ENCODE data around the gene CARMIL3. TPM values are rescaled to one million over a fixed set of nuclear protein-coding genes. Genes with fewer than 3 reads are reported as not detected.
A peak's percentile ranks its signal among the peaks of the same experiment; 100 is the strongest.

Gene CARMIL3
- total and polyA plus RNA-seq, 8 donors: 1.0 to 2.3 (median 1.4) TPM

DNA sequence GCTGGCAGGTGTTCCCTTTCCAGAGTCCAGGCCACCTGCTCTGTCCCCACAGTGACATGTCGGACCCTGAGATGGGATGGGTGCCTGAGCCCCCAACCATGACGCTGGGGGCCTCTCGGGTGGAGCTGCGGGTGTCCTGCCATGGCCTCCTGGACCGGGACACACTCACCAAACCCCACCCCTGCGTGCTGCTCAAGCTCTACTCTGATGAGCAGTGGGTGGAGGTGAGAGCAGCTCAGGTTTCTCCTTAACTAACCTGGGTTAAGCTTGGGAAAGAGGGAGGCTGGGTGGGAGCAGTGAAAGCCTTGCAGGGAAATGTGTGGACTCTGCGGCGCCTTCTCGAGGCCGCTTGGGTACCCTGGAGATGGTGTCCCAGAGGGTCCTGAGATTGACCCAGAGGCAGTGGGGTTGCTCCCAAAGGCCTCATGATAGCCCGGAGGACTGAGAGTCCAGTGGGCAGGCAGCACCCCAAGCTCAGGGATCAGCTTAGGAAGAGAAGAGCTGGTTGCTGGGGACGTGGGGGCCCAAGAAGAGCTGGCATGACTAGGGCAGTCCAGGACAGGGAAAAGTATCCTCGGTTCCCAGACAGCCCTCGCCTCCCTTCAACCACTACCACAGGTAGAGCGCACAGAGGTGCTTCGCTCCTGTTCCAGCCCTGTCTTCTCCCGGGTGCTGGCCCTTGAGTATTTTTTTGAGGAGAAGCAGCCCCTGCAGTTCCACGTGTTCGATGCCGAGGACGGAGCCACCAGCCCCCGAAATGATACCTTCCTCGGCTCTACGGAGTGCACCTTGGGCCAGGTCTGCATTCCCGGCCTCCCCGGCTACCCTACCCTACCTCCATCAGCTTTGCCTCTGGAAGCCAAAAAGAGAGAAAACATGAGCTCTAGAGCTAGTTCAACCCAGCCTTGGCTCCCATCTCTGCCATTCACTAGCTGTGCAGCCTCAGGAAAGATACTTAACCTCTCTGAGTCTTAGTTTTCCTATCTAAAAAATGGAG, 21.4 kb downstream of the CARMIL3 start:
- no peaks in the 10 kb centered on the region for H3K9me3 ChIP-seq
- TF ChIP-seq, protein P1, sequence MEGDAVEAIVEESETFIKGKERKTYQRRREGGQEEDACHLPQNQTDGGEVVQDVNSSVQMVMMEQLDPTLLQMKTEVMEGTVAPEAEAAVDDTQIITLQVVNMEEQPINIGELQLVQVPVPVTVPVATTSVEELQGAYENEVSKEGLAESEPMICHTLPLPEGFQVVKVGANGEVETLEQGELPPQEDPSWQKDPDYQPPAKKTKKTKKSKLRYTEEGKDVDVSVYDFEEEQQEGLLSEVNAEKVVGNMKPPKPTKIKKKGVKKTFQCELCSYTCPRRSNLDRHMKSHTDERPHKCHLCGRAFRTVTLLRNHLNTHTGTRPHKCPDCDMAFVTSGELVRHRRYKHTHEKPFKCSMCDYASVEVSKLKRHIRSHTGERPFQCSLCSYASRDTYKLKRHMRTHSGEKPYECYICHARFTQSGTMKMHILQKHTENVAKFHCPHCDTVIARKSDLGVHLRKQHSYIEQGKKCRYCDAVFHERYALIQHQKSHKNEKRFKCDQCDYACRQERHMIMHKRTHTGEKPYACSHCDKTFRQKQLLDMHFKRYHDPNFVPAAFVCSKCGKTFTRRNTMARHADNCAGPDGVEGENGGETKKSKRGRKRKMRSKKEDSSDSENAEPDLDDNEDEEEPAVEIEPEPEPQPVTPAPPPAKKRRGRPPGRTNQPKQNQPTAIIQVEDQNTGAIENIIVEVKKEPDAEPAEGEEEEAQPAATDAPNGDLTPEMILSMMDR (IDR thresholded peaks at IDR 0.05): no peak
- H3K4me3 ChIP-seq: no peak overlapping the region
- peaks cover 0 to 20% of the 10 kb centered on the region in 2 donors for H3K27me3 ChIP-seq
- no peaks in the 10 kb centered on the region for H3K4me1 ChIP-seq
- ATAC-seq (no peak), DNase-seq (peak in 1 of 4 donors; percentile 48)
- intact Hi-C loops (cut with DNase I): no loop called here
- no peaks in the 10 kb centered on the region for H3K36me3 ChIP-seq
- no peak overlapping the region for H3K27ac ChIP-seq

DNA sequence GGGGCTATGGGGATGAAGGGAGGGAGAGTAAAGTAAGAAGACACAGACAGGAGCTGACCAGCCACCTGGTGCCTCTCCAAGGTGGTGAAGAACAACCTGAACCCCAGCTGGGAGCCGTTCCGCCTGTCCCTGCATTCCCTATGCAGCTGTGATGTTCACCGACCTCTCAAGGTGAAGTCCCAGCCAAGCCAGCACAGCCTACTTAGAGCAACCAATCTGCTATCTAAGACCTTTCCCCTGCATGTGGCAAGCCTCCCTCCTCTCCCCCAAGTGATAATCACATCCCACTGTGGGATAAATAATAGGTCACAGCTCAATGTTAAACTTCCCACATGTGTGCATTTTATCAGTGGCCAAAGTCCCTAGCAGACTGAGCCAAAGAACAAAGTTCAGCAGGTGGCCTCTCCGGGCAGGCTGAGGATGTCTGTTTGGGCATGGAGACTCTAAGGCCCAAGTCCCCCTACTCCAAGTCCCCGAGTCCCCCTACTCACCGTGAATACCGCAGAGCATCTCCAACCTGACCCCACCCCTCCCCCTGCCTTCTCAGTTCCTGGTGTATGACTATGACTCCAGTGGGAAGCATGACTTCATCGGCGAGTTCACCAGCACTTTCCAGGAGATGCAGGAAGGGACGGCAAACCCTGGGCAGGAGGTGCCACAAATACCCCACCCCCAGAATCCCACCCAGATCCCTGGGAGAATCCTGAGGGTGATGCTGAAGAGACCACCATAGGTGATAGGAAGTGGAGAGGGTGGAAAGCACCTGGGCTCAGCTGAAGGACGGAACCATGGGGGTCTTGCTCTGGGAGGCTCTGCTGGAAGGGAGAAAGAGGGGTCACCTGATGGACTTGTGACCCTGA, 23.0 kb downstream of the CARMIL3 start:
- TF ChIP-seq, protein P1 (IDR thresholded peaks at IDR 0.05): no peak
- Histone ChIP-seq H3K36me3 (no peaks in the 10 kb centered on the region), H3K27me3 (peaks cover 0 to 21% of the 10 kb centered on the region in 2 donors), H3K27ac (no peak overlapping the region), H3K4me3 (no peak overlapping the region), H3K4me1 (no peaks in the 10 kb centered on the region), H3K9me3 (no peaks in the 10 kb centered on the region)
- ATAC-seq (no peak), DNase-seq (peak in 1 of 4 donors; percentile 25)
- intact Hi-C loops (cut with DNase I): no loop called here

DNA sequence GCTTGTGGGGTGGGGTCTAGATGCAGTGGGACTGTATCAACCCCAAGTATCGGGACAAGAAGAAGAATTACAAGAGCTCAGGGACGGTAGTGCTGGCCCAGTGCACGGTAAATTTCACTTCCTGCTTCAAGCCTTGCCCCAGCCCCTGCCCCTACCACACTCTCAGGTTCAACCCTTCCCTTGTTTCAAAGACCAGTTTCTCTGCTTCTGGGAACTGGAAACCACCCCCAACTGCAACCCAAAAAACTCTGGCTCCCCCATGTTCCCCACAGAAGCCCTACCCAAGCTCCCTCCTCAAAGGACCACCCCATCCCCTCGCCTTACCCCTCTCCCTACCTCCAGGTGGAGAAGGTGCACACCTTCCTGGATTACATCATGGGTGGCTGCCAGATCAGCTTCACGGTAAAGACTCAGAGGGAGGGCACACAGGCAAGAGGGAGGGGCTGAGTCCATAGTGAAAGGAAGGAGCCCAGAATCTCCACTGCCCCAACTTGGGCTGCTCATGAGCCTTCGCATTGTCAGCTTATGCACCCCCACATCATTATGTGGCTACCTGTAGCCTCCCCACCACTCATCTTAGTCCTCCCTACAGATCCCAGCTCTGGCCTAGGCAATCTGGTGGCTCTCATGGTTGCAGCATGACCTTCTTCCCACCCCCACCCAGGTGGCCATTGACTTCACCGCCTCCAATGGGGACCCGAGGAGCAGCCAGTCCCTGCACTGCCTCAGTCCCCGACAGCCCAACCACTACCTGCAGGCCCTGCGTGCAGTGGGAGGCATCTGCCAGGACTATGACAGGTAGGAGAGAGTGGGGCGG, 23.9 kb downstream of the CARMIL3 start:
- H3K4me1 ChIP-seq: peaks cover 0 to 2% of the 10 kb centered on the region in 2 donors
- intact Hi-C loops (cut with DNase I): no loop called here
- no peaks in the 10 kb centered on the region for H3K36me3 ChIP-seq
- peaks cover 0 to 30% of the 10 kb centered on the region in 2 donors for H3K27me3 ChIP-seq
- no peak for ATAC-seq
- no peak overlapping the region for H3K4me3 ChIP-seq
- DNase-seq: peak in 1 of 4 donors; percentile 51
- TF ChIP-seq, protein P1 (IDR thresholded peaks at IDR 0.05): no peak
- H3K27ac ChIP-seq: no peak overlapping the region
- H3K9me3 ChIP-seq: no peaks in the 10 kb centered on the region

DNA sequence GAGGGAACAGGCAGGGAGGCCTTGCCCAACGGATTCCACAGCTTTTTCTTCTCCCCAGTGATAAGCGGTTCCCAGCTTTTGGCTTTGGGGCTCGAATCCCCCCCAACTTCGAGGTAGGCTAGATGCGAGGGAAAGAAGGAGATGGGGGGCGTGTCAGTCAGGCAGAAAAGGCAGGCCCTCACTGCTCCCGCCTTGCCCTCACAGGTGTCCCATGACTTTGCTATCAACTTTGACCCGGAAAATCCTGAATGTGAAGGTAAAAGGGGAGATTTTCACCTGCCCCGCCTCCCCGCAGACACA, 24.4 kb downstream of the CARMIL3 start:
- no peaks in the 10 kb centered on the region for H3K9me3 ChIP-seq
- no peaks in the 10 kb centered on the region for H3K36me3 ChIP-seq
- peaks cover 0 to 34% of the 10 kb centered on the region in 2 donors for H3K27me3 ChIP-seq
- ATAC-seq (no peak), DNase-seq (no peak)
- no peak overlapping the region for H3K27ac ChIP-seq
- intact Hi-C loops (cut with DNase I): no loop called here
- TF ChIP-seq, protein P1 (IDR thresholded peaks at IDR 0.05): no peak
- no peak overlapping the region for H3K4me3 ChIP-seq
- peaks cover 0 to 8% of the 10 kb centered on the region in 2 donors for H3K4me1 ChIP-seq

Measured in left lung (tissue), 10 donors.